ENCODE measurements around the gene MCUR1. TPM values are rescaled to one million over a fixed set of nuclear protein-coding genes. Genes with fewer than 3 reads are reported as not detected.
"Not testable (repeated sequence)": the region's sequence is repeated elsewhere in the genome, so short reads cannot be mapped to it uniquely, and the experiment has no call there.

MCUR1 gene
- total RNA-seq, 1 experiment from 2014 or later = 16.4 TPM

GRCh38 chr6:13854716-13855250, 40.4 kb upstream of the MCUR1 start:
- H3K27ac Mint-ChIP-seq (ENCODE audit: unreplicated experiment) = no peak overlapping the region
- no peaks in the 10 kb centered on the region for H3K4me1 Mint-ChIP-seq (ENCODE audit: low read depth, unreplicated experiment)
- intact Hi-C loops (cut with micrococcal nuclease; ENCODE audit: unreplicated experiment) = no loop called here
- BruUV-seq (replicated peaks) = no TSS peak
- no peaks in the 10 kb centered on the region for H3K9me3 Mint-ChIP-seq (ENCODE audit: low read depth, unreplicated experiment)
- DNase-seq = no peak
- H3K27me3 Mint-ChIP-seq (ENCODE audit: unreplicated experiment) = peaks cover 12% of the 10 kb centered on the region
- CTCF ChIA-PET = no interaction called here
- H3K36me3 Mint-ChIP-seq (ENCODE audit: insufficient read depth, unreplicated experiment) = no peaks in the 10 kb centered on the region
- H3K4me3 Mint-ChIP-seq (ENCODE audit: low read depth, unreplicated experiment) = no peak overlapping the region
- TF ChIP-seq, protein P1, sequence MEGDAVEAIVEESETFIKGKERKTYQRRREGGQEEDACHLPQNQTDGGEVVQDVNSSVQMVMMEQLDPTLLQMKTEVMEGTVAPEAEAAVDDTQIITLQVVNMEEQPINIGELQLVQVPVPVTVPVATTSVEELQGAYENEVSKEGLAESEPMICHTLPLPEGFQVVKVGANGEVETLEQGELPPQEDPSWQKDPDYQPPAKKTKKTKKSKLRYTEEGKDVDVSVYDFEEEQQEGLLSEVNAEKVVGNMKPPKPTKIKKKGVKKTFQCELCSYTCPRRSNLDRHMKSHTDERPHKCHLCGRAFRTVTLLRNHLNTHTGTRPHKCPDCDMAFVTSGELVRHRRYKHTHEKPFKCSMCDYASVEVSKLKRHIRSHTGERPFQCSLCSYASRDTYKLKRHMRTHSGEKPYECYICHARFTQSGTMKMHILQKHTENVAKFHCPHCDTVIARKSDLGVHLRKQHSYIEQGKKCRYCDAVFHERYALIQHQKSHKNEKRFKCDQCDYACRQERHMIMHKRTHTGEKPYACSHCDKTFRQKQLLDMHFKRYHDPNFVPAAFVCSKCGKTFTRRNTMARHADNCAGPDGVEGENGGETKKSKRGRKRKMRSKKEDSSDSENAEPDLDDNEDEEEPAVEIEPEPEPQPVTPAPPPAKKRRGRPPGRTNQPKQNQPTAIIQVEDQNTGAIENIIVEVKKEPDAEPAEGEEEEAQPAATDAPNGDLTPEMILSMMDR (IDR thresholded peaks at IDR 0.05; ENCODE audit: unreplicated experiment) = no peak

DNA sequence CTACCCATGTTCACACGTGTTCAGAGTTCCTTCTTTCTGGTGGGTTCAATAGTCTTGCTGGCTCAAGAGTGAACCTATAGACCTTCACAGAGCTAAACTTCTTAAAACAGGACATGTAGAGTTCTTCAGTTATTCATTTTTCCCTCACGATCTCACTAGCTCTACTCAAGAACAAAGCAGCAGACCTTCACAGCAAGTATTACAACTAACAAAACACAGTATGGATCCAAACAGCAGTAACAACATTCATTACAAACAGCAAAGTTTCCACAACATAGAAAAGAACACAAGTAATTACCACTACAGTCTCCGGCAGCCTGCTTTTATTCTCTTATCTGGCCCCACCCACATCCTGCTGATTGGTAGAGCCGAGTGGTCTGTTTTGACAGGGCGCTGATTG, 39.5 kb upstream of the MCUR1 start:
- Mint-ChIP-seq H3K27ac (ENCODE audit: unreplicated experiment) (no peak overlapping the region), H3K27me3 (ENCODE audit: unreplicated experiment) (peaks cover 16% of the 10 kb centered on the region), H3K9me3 (ENCODE audit: low read depth, unreplicated experiment) (no peaks in the 10 kb centered on the region), H3K36me3 (ENCODE audit: insufficient read depth, unreplicated experiment) (no peaks in the 10 kb centered on the region), H3K4me3 (ENCODE audit: low read depth, unreplicated experiment) (no peak overlapping the region), H3K4me1 (ENCODE audit: low read depth, unreplicated experiment) (no peaks in the 10 kb centered on the region)
- DNase-seq = no peak
- CTCF ChIA-PET = no interaction called here
- BruUV-seq (replicated peaks) = no TSS peak
- TF ChIP-seq, protein P1 (IDR thresholded peaks at IDR 0.05; ENCODE audit: unreplicated experiment) = no peak
- intact Hi-C loops (cut with micrococcal nuclease; ENCODE audit: unreplicated experiment) = no loop called here

GRCh38 chr6:13851803-13852202, 37.4 kb upstream of the MCUR1 start:
- intact Hi-C loops (cut with micrococcal nuclease; ENCODE audit: unreplicated experiment) = no loop called here
- Mint-ChIP-seq H3K4me1 (ENCODE audit: low read depth, unreplicated experiment) (no peaks in the 10 kb centered on the region), H3K36me3 (ENCODE audit: insufficient read depth, unreplicated experiment) (no peaks in the 10 kb centered on the region), H3K27me3 (ENCODE audit: unreplicated experiment) (peaks cover 25% of the 10 kb centered on the region), H3K4me3 (ENCODE audit: low read depth, unreplicated experiment) (no peak overlapping the region), H3K27ac (ENCODE audit: unreplicated experiment) (no peak overlapping the region), H3K9me3 (ENCODE audit: low read depth, unreplicated experiment) (no peaks in the 10 kb centered on the region)
- TF ChIP-seq, protein P1 (IDR thresholded peaks at IDR 0.05; ENCODE audit: unreplicated experiment) = no peak
- CTCF ChIA-PET = no interaction called here
- DNase-seq = no peak
- BruUV-seq (replicated peaks) = no TSS peak

DNA sequence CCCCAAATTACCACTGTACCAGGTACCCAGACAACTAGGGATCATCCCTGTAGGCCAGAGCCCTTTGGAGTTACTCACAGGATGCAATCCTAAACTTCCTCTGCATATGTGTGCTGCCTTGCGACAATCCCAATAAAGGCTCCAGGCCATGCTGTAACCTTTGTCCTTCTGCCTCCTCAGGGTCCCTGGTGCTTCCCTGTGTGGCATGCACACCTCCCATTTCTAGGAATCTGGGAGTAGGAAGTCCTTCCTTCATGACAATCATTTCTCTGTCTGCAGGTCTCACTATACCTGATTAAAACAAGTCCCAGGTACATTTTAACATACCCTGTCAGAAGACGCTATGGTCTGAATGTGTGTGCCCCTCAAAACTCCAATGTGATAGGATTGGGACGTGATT, 37.0 kb upstream of the MCUR1 start:
- TF ChIP-seq, protein P1 (IDR thresholded peaks at IDR 0.05; ENCODE audit: unreplicated experiment) = no peak
- peaks cover 25% of the 10 kb centered on the region for H3K27me3 Mint-ChIP-seq (ENCODE audit: unreplicated experiment)
- intact Hi-C loops (cut with micrococcal nuclease; ENCODE audit: unreplicated experiment) = no loop called here
- no peak for DNase-seq
- BruUV-seq (replicated peaks) = no TSS peak
- no peak overlapping the region for H3K27ac Mint-ChIP-seq (ENCODE audit: unreplicated experiment)
- H3K9me3 Mint-ChIP-seq (ENCODE audit: low read depth, unreplicated experiment) = no peaks in the 10 kb centered on the region
- no peak overlapping the region for H3K4me3 Mint-ChIP-seq (ENCODE audit: low read depth, unreplicated experiment)
- no peaks in the 10 kb centered on the region for H3K36me3 Mint-ChIP-seq (ENCODE audit: insufficient read depth, unreplicated experiment)
- H3K4me1 Mint-ChIP-seq (ENCODE audit: low read depth, unreplicated experiment) = no peaks in the 10 kb centered on the region
- CTCF ChIA-PET = interaction anchor here (0.6 kb wide), 1 partner anchor 73 kb away, joined by 3 read pairs; no protein-coding TSS in a partner anchor

GRCh38 chr6:13850690-13851089, 36.3 kb upstream of the MCUR1 start:
- H3K36me3 Mint-ChIP-seq (ENCODE audit: insufficient read depth, unreplicated experiment); BruUV-seq (replicated peaks); H3K4me1 Mint-ChIP-seq (ENCODE audit: low read depth, unreplicated experiment); intact Hi-C loops (cut with micrococcal nuclease; ENCODE audit: unreplicated experiment); H3K9me3 Mint-ChIP-seq (ENCODE audit: low read depth, unreplicated experiment); H3K27ac Mint-ChIP-seq (ENCODE audit: unreplicated experiment); H3K4me3 Mint-ChIP-seq (ENCODE audit: low read depth, unreplicated experiment); DNase-seq: not testable (repeated sequence)
- H3K27me3 Mint-ChIP-seq (ENCODE audit: unreplicated experiment) = peaks cover 25% of the 10 kb centered on the region
- CTCF ChIA-PET = interaction anchor here (0.6 kb wide), 1 partner anchor 73 kb away, joined by 3 read pairs; no protein-coding TSS in a partner anchor

All from Calu3 (cell line).